Neuronal stem cell (in vitro differentiated cells): ENCODE results near the gene HCRTR2.
"Not testable (repeated sequence)": the region's sequence is repeated elsewhere in the genome, so short reads cannot be mapped to it uniquely, and the experiment has no call there.

Source experiments
- DNase-seq: peaks from one replicate; pipeline ENCODE4 v3.0.0-alpha.2; 2013; ENCODE audit warnings: low spot score
- H2AFZ ChIP-seq: one replicate; pipeline ENCODE4 v1.6.1; 2013; ENCODE audit warnings: mild to moderate bottlenecking, low read length, inconsistent platforms
- H2AK5ac ChIP-seq: 2 replicates; pipeline ENCODE4 v1.6.1; 2013; ENCODE audit warnings: low read depth, mild to moderate bottlenecking, inconsistent platforms, low read length, moderate library complexity, mixed read lengths
- H2BK120ac ChIP-seq: 2 replicates; pipeline ENCODE4 v1.6.1; 2013; ENCODE audit warnings: low read depth, mild to moderate bottlenecking, inconsistent platforms, low read length, moderate library complexity, mixed read lengths
- H2BK12ac ChIP-seq: one replicate; pipeline ENCODE4 v1.6.1; 2013; ENCODE audit warnings: low read length, inconsistent platforms
- H2BK15ac ChIP-seq: 2 replicates; pipeline ENCODE4 v1.6.1; 2013; ENCODE audit warnings: mild to moderate bottlenecking, low read length, inconsistent platforms, mixed read lengths
- H2BK5ac ChIP-seq: one replicate; pipeline ENCODE4 v1.6.1; 2013; ENCODE audit warnings: inconsistent platforms, mild to moderate bottlenecking, low read length, moderate library complexity
- H3K14ac ChIP-seq: one replicate; pipeline ENCODE4 v1.6.1; 2013; ENCODE audit warnings: low read length, inconsistent platforms
- H3K18ac ChIP-seq: 2 replicates; pipeline ENCODE4 v1.6.1; 2013; ENCODE audit warnings: low read length, inconsistent platforms
- H3K23ac ChIP-seq: 2 replicates; pipeline ENCODE4 v1.6.1; 2013; ENCODE audit warnings: low read depth, mild to moderate bottlenecking, mixed read lengths, low read length, inconsistent platforms; ENCODE audit not compliant: poor library complexity
- H3K27ac ChIP-seq: replicated peaks from 3 replicates; pipeline ENCODE4 v1.5.1; 2013; ENCODE audit warnings: low read length, inconsistent platforms
- H3K27me3 ChIP-seq, 3 experiments: 2 replicates each; pipeline ENCODE4 v1.6.1; 2013; ENCODE audit warnings: low read length in 3 of 3, mild to moderate bottlenecking in 2 of 3, inconsistent platforms in 1 of 3, low read depth in 1 of 3, mixed read lengths in 1 of 3, moderate library complexity in 1 of 3; ENCODE audit not compliant: control insufficient read depth in 3 of 3, insufficient read depth in 3 of 3
- H3K36me3 ChIP-seq, 2 donors: replicated peaks in 1 of 2; 2 replicates each; pipeline ENCODE4 v1.6.1; 2013; ENCODE audit warnings: low read length in 2 of 2; ENCODE audit not compliant: control insufficient read depth in 2 of 2, insufficient read depth in 2 of 2
- H3K4ac ChIP-seq: 2 replicates; pipeline ENCODE4 v1.6.1; 2013; ENCODE audit warnings: inconsistent platforms, mild to moderate bottlenecking, low read length, moderate library complexity
- H3K4me1 ChIP-seq, 2 donors: 1 replicate in 1 of 2; 2 replicates in 1 of 2; pipeline ENCODE4 v1.6.1; 2013; ENCODE audit warnings: low read length in 2 of 2, low read depth in 1 of 2; ENCODE audit not compliant: control insufficient read depth in 2 of 2, insufficient read depth in 1 of 2
- H3K4me2 ChIP-seq: one replicate; pipeline ENCODE4 v1.6.1; 2013; ENCODE audit warnings: mild to moderate bottlenecking, low read length, inconsistent platforms; ENCODE audit not compliant: insufficient read depth, poor library complexity, severe bottlenecking
- H3K4me3 ChIP-seq, 2 donors: 2 replicates each; pipeline ENCODE4 v1.5.1; 2013; ENCODE audit warnings: low read length in 2 of 2, mild to moderate bottlenecking in 2 of 2, inconsistent platforms in 1 of 2, moderate library complexity in 1 of 2
- H3K79me1 ChIP-seq: one replicate; pipeline ENCODE4 v1.6.1; 2013; ENCODE audit warnings: low read depth, mild to moderate bottlenecking, inconsistent platforms, low read length, moderate library complexity
- H3K9ac ChIP-seq: one replicate; pipeline ENCODE4 v1.6.1; 2013; ENCODE audit warnings: mild to moderate bottlenecking, low read depth, low read length, inconsistent platforms; ENCODE audit not compliant: poor library complexity
- H3K9me3 ChIP-seq, 2 donors: replicated peaks in 1 of 2; 2 replicates each; pipeline versions ENCODE3 to v1.6.1; 2013; ENCODE audit warnings: low read length in 2 of 2, mild to moderate bottlenecking in 2 of 2, inconsistent platforms in 1 of 2, low read depth in 1 of 2, mixed read lengths in 1 of 2, moderate library complexity in 1 of 2; ENCODE audit not compliant: control insufficient read depth in 2 of 2, insufficient read depth in 1 of 2
- H4K8ac ChIP-seq: one replicate; pipeline ENCODE4 v1.6.1; 2013; ENCODE audit warnings: low read depth, mild to moderate bottlenecking, inconsistent platforms, low read length, moderate library complexity
- H4K91ac ChIP-seq: one replicate; pipeline ENCODE4 v1.6.1; 2013; ENCODE audit warnings: low read length, low read depth, mild to moderate bottlenecking, inconsistent platforms; ENCODE audit not compliant: poor library complexity
- WGBS, 2 donors: extraction: QIAGEN DNeasy Blood & Tissue Kit; methylation state at CpG; one replicate each; pipeline ENCODE4 v1.1.7; 2013; ENCODE audit warnings: missing lambda C conversion rate in 2 of 2, mixed read lengths in 1 of 2; ENCODE audit not compliant: insufficient read length in 2 of 2, insufficient replicate concordance in 1 of 2; ENCODE audit errors: extremely low coverage in 2 of 2; 5-methylcytosine and 5-hydroxymethylcytosine counted together

Gene HCRTR2

GRCh38 chr6:55297214-55297613, 122.9 kb downstream of the HCRTR2 start:
- H3K9me3 ChIP-seq, H4K91ac ChIP-seq, H2AK5ac ChIP-seq, H3K4ac ChIP-seq, H3K27ac ChIP-seq, H3K4me1 ChIP-seq, DNase-seq, H3K36me3 ChIP-seq, H3K27me3 ChIP-seq, H3K9ac ChIP-seq, H2BK5ac ChIP-seq, H2BK120ac ChIP-seq, H2AFZ ChIP-seq, H3K4me2 ChIP-seq, H3K4me3 ChIP-seq, H3K23ac ChIP-seq, H2BK15ac ChIP-seq, H3K14ac ChIP-seq, H4K8ac ChIP-seq, H2BK12ac ChIP-seq, H3K79me1 ChIP-seq, H3K18ac ChIP-seq: not testable (repeated sequence)
- no CpG with 5 or more reads among the region's 3 CpGs for WGBS, 2 donors

GRCh38 chr6:55299286-55299985, 125.1 kb downstream of the HCRTR2 start:
- H3K4me2 ChIP-seq, result no peak overlapping the region
- WGBS, 2 donors, result no CpG with 5 or more reads among the region's 5 CpGs
- DNase-seq, result no peak

GRCh38 chr6:55304747-55305146, 130.4 kb downstream of the HCRTR2 start:
- WGBS, 2 donors, result no CpG with 5 or more reads among the region's 1 CpG
- no peak overlapping the region for H2BK5ac ChIP-seq
- no peak overlapping the region for H3K9ac ChIP-seq

More at GRCh38 chr6:55299286-55299985, 125.1 kb downstream of the HCRTR2 start:
- H3K23ac ChIP-seq, result no peak overlapping the region
- no peak overlapping the region for H2AFZ ChIP-seq
- H2BK12ac ChIP-seq, result no peak overlapping the region
- H4K8ac ChIP-seq, result no peak overlapping the region
- H2AK5ac ChIP-seq, result no peak overlapping the region
- no peak overlapping the region for H2BK5ac ChIP-seq
- H3K36me3 ChIP-seq, result no peaks in the 10 kb centered on the region
- no peak overlapping the region for H2BK120ac ChIP-seq
- H3K27me3 ChIP-seq, result no peaks in the 10 kb centered on the region
- no peak overlapping the region for H2BK15ac ChIP-seq
- no peak overlapping the region for H4K91ac ChIP-seq
- no peak overlapping the region for H3K9ac ChIP-seq
- no peaks in the 10 kb centered on the region for H3K4me1 ChIP-seq
- H3K79me1 ChIP-seq, result no peaks in the 10 kb centered on the region
- no peak overlapping the region for H3K18ac ChIP-seq
- H3K4ac ChIP-seq, result no peak overlapping the region
- H3K14ac ChIP-seq, result no peak overlapping the region
- no peak overlapping the region for H3K27ac ChIP-seq
- no peaks in the 10 kb centered on the region for H3K9me3 ChIP-seq
- no peak overlapping the region for H3K4me3 ChIP-seq

GRCh38 chr6:55319961-55320695, 145.8 kb downstream of the HCRTR2 start:
- H3K4ac ChIP-seq, result no peak overlapping the region
- H3K4me2 ChIP-seq, result no peak overlapping the region
- H3K79me1 ChIP-seq, result no peaks in the 10 kb centered on the region
- H2BK120ac ChIP-seq, result no peak overlapping the region
- H3K4me1 ChIP-seq, result no peaks in the 10 kb centered on the region
- H3K23ac ChIP-seq, result no peak overlapping the region
- no peaks in the 10 kb centered on the region for H3K27me3 ChIP-seq
- H2BK15ac ChIP-seq, result no peak overlapping the region
- no peak overlapping the region for H2AK5ac ChIP-seq
- no peak overlapping the region for H3K27ac ChIP-seq
- no peak overlapping the region for H2AFZ ChIP-seq
- H3K9me3 ChIP-seq, result no peaks in the 10 kb centered on the region
- no peak overlapping the region for H2BK5ac ChIP-seq
- DNase-seq, result no peak
- H3K36me3 ChIP-seq, result no peaks in the 10 kb centered on the region
- no peak overlapping the region for H3K18ac ChIP-seq
- no peak overlapping the region for H3K14ac ChIP-seq
- no peak overlapping the region for H2BK12ac ChIP-seq
- H3K9ac ChIP-seq, result no peak overlapping the region
- no peak overlapping the region for H4K91ac ChIP-seq
- H3K4me3 ChIP-seq, result no peak overlapping the region
- H4K8ac ChIP-seq, result no peak overlapping the region

More at GRCh38 chr6:55304747-55305146, 130.4 kb downstream of the HCRTR2 start:
- H3K4me2 ChIP-seq, result no peak overlapping the region
- H3K27ac ChIP-seq, result no peak overlapping the region
- no peak overlapping the region for H3K18ac ChIP-seq
- H3K4me1 ChIP-seq, result no peaks in the 10 kb centered on the region
- no peak overlapping the region for H3K4ac ChIP-seq
- no peak overlapping the region for H2BK15ac ChIP-seq
- no peak overlapping the region for H4K8ac ChIP-seq
- no peak overlapping the region for H2BK120ac ChIP-seq
- no peak overlapping the region for H3K4me3 ChIP-seq
- H2AFZ ChIP-seq, result no peak overlapping the region
- DNase-seq, result no peak
- H3K14ac ChIP-seq, result no peak overlapping the region
- no peak overlapping the region for H3K23ac ChIP-seq
- no peak overlapping the region for H2BK12ac ChIP-seq
- H2AK5ac ChIP-seq, result no peak overlapping the region
- no peaks in the 10 kb centered on the region for H3K27me3 ChIP-seq
- H3K9me3 ChIP-seq, result no peaks in the 10 kb centered on the region
- no peaks in the 10 kb centered on the region for H3K79me1 ChIP-seq
- no peak overlapping the region for H4K91ac ChIP-seq
- no peaks in the 10 kb centered on the region for H3K36me3 ChIP-seq
